ENCODE data around the gene MYOM1. TPM values are rescaled to one million over a fixed set of nuclear protein-coding genes. Genes with fewer than 3 reads are reported as not detected.

MYOM1 gene
- total RNA-seq, 2 experiments from 2014 or later: 2.4 to 3.8 TPM

DNA sequence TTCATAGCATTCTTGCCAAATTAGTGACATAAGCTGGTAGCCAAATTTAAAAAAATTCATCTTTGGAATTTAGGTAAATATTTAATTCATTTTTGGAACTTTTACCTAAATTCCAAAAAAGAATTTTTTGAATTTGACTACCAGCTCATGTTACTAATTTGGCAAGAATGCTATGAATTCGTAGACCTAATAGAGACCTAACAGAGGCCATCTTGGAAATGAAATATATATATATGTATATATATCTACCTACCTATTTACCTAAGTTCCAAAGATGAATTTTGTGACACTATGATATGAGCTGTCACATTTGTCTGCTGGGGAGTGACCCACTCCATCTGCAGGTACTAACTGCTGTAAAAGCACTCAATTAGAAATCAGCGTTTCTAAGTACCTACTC lies 65.6 kb downstream of the MYOM1 start:
- no peak for DNase-seq (ENCODE audit: low spot score)
- intact Hi-C loops (cut with micrococcal nuclease; ENCODE audit: unreplicated experiment): no loop called here
- Histone ChIP-seq H3K27ac (ENCODE audit: low read depth, low read length, poor library complexity, severe bottlenecking) (no peak overlapping the region), H4K20me1 (ENCODE audit: insufficient read depth, low read length) (no peaks in the 10 kb centered on the region), H3K36me3 (ENCODE audit: insufficient read depth, low read length) (no peaks in the 10 kb centered on the region), H3K79me2 (ENCODE audit: insufficient read depth, low read depth, low read length) (no peaks in the 10 kb centered on the region), H3K9me3 (ENCODE audit: low read length) (no peaks in the 10 kb centered on the region), H3K9me2 (ENCODE audit: insufficient read depth, low read length) (no peaks in the 10 kb centered on the region), H3K4me2 (ENCODE audit: low read length) (no peak overlapping the region), H2AFZ (ENCODE audit: low read length) (no peak overlapping the region), H3K4me3 (ENCODE audit: low read depth, low read length, poor library complexity, severe bottlenecking) (no peak overlapping the region), H3K4me1 (ENCODE audit: insufficient read depth, low read length, poor library complexity, severe bottlenecking) (no peaks in the 10 kb centered on the region)
- ChIA-PET POLR2A (interaction anchor here (0.6 to 0.9 kb wide), 6 partner anchors 8 to 372 kb away, joined by 3 to 6 read pairs (median 3); no protein-coding TSS in a partner anchor), CTCF (ENCODE audit: unreplicated experiment) (no interaction called here)
- BruUV-seq (replicated peaks): no TSS peak
- TF ChIP-seq, protein P1, sequence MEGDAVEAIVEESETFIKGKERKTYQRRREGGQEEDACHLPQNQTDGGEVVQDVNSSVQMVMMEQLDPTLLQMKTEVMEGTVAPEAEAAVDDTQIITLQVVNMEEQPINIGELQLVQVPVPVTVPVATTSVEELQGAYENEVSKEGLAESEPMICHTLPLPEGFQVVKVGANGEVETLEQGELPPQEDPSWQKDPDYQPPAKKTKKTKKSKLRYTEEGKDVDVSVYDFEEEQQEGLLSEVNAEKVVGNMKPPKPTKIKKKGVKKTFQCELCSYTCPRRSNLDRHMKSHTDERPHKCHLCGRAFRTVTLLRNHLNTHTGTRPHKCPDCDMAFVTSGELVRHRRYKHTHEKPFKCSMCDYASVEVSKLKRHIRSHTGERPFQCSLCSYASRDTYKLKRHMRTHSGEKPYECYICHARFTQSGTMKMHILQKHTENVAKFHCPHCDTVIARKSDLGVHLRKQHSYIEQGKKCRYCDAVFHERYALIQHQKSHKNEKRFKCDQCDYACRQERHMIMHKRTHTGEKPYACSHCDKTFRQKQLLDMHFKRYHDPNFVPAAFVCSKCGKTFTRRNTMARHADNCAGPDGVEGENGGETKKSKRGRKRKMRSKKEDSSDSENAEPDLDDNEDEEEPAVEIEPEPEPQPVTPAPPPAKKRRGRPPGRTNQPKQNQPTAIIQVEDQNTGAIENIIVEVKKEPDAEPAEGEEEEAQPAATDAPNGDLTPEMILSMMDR (conservative IDR thresholded peaks at IDR 0.05; ENCODE audit: low read length): no peak
- no peak for TF ChIP-seq EZH2phosphoT487 (IDR thresholded peaks at IDR 0.05; ENCODE audit: borderline replicate concordance, low read depth, low read length)

DNA sequence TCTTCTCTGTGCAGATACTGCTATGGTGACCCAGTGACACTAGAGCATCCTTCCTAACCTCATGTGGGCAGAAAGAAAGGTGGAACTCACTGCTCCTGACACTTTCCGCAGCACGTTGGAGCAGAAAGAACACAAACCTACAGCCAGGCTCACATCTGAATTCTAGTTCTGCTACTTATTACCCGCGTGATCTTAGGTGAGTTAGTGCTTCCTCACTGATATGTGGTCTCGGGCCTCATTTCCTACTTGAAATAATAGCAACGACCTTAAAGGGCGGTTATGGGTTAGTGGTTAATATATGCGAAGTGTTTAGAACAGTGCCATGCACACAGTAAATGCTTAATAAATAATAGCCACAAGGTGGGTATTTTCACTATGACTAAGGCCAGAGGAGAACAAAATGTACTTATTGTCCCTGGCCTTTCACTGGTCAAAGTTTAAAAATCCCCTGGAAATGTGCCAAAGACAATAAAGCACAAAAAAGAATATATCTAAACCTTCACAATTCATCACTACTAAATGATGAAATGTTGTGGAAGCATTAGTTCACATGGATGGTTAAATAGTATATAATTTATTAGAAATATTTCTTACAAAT lies 66.6 kb downstream of the MYOM1 start:
- Histone ChIP-seq H3K4me3 (ENCODE audit: low read depth, low read length, poor library complexity, severe bottlenecking) (no peak overlapping the region), H3K9me3 (ENCODE audit: low read length) (no peaks in the 10 kb centered on the region), H2AFZ (ENCODE audit: low read length) (no peak overlapping the region), H3K4me2 (ENCODE audit: low read length) (no peak overlapping the region), H3K79me2 (ENCODE audit: insufficient read depth, low read depth, low read length) (no peaks in the 10 kb centered on the region), H3K27ac (ENCODE audit: low read depth, low read length, poor library complexity, severe bottlenecking) (no peak overlapping the region), H4K20me1 (ENCODE audit: insufficient read depth, low read length) (no peaks in the 10 kb centered on the region), H3K9me2 (ENCODE audit: insufficient read depth, low read length) (no peaks in the 10 kb centered on the region), H3K36me3 (ENCODE audit: insufficient read depth, low read length) (no peaks in the 10 kb centered on the region), H3K4me1 (ENCODE audit: insufficient read depth, low read length, poor library complexity, severe bottlenecking) (no peaks in the 10 kb centered on the region)
- TF ChIP-seq, protein P1 (conservative IDR thresholded peaks at IDR 0.05; ENCODE audit: low read length): no peak
- TF ChIP-seq EZH2phosphoT487 (IDR thresholded peaks at IDR 0.05; ENCODE audit: borderline replicate concordance, low read depth, low read length): no peak
- no TSS peak for BruUV-seq (replicated peaks)
- no peak for DNase-seq (ENCODE audit: low spot score)
- ChIA-PET CTCF (ENCODE audit: unreplicated experiment) (no interaction called here), POLR2A (interaction anchor here (1.4 kb wide), 1 partner anchor 10 kb away, joined by 3 read pairs; no protein-coding TSS in a partner anchor)
- intact Hi-C loops (cut with micrococcal nuclease; ENCODE audit: unreplicated experiment): no loop called here

DNA sequence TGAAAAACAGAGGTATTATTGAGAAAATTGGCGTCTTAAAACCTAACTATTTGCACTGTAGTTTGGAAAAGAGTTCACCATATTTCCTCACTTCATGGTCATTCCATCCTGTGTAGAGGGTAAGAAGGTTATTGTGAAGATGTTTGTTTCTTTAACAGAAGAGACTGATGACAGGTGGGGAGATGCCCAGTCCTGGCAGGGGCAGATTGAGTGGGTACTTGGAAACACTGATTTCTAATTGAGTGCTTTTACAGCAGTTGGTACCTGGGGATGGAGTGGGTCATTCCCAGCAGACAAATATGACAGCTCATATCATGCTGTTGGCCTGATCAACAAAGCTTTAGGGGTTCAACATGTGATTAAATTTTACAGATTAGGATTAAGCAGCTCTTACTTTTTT lies 67.5 kb downstream of the MYOM1 start:
- Histone ChIP-seq H4K20me1 (ENCODE audit: insufficient read depth, low read length) (no peaks in the 10 kb centered on the region), H2AFZ (ENCODE audit: low read length) (no peak overlapping the region), H3K27ac (ENCODE audit: low read depth, low read length, poor library complexity, severe bottlenecking) (no peak overlapping the region), H3K36me3 (ENCODE audit: insufficient read depth, low read length) (no peaks in the 10 kb centered on the region), H3K4me3 (ENCODE audit: low read depth, low read length, poor library complexity, severe bottlenecking) (no peak overlapping the region), H3K79me2 (ENCODE audit: insufficient read depth, low read depth, low read length) (no peaks in the 10 kb centered on the region), H3K4me1 (ENCODE audit: insufficient read depth, low read length, poor library complexity, severe bottlenecking) (no peaks in the 10 kb centered on the region), H3K9me3 (ENCODE audit: low read length) (no peaks in the 10 kb centered on the region), H3K9me2 (ENCODE audit: insufficient read depth, low read length) (no peaks in the 10 kb centered on the region), H3K4me2 (ENCODE audit: low read length) (no peak overlapping the region)
- no TSS peak for BruUV-seq (replicated peaks)
- TF ChIP-seq, protein P1 (conservative IDR thresholded peaks at IDR 0.05; ENCODE audit: low read length): no peak
- no peak for TF ChIP-seq EZH2phosphoT487 (IDR thresholded peaks at IDR 0.05; ENCODE audit: borderline replicate concordance, low read depth, low read length)
- CTCF ChIA-PET (ENCODE audit: unreplicated experiment): interaction anchor here (0.9 kb wide), 1 partner anchor 92 kb away, joined by 3 read pairs; no protein-coding TSS in a partner anchor
- no peak for DNase-seq (ENCODE audit: low spot score)
- intact Hi-C loops (cut with micrococcal nuclease; ENCODE audit: unreplicated experiment): no loop called here
- POLR2A ChIA-PET: interaction anchor here (0.6 to 1.4 kb wide), 5 partner anchors 10 to 302 kb away, joined by 3 to 5 read pairs (median 4); no protein-coding TSS in a partner anchor
